PFSK-1 (cell line): ENCODE results near the gene FLT3.

Source experiments
- POLR2AphosphoS5 ChIP-seq: IDR thresholded peaks from 2 replicates; pipeline ENCODE4 v1.6.1; 2012; ENCODE audit warnings: low read depth, mild to moderate bottlenecking, control low read depth, low read length, moderate library complexity
- SIN3A ChIP-seq: IDR thresholded peaks from 2 replicates; pipeline ENCODE4 v1.6.1; 2012; ENCODE audit warnings: mild to moderate bottlenecking, low read length, moderate library complexity, borderline replicate concordance; ENCODE audit not compliant: insufficient read depth
- TAF1 ChIP-seq: IDR thresholded peaks from 2 replicates; pipeline ENCODE4 v1.6.1; 2012; ENCODE audit warnings: low read length, control low read depth, borderline replicate concordance; ENCODE audit not compliant: insufficient read depth
- TF ChIP-seq, protein P1 (sequence below), 2 experiments: IDR thresholded peaks; 2 replicates each; pipeline versions ENCODE4 v1.6.1 to v1.8.0; 2011 to 2012; ENCODE audit warnings: low read depth in 2 of 2, low read length in 2 of 2, control low read depth in 1 of 2, inconsistent platforms in 1 of 2, mild to moderate bottlenecking in 1 of 2, moderate library complexity in 1 of 2; ENCODE audit not compliant: insufficient read depth in 1 of 2

DNA sequence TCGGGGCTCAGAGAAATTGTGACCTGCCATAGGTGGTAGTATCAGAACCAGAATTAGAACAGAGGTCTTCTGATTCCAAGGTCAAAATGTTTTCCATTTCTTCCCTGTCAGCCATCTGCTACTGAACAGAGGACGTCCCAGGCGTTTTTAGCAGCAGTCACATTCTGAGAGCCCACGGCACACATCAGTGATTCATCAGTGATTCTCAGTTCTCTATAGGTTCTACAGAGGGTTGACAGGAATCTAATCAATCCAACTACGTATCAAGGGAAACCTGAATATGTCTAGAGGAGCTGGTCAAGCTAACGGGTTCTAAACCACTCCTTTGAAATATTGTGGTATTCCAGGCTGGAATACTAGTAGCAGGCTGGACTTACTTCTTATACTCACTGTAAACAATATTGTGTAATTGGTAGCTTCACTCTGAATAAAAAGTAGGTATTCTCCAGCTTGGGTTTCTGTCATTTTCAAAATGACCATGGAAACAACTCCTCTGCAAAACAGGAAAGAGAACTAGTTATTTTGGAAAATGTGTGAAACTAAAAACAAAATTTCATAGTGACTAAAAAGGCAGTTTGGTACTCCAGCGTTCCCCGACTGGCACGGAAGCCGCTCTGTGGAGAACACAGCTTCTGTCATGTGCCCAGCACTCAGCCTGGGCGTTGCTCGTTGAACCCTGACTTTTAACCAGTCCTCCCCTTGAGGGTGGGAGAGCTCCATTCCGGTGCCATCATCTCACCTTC, 43.2 kb downstream of the FLT3 start:
- TF ChIP-seq, protein P1, sequence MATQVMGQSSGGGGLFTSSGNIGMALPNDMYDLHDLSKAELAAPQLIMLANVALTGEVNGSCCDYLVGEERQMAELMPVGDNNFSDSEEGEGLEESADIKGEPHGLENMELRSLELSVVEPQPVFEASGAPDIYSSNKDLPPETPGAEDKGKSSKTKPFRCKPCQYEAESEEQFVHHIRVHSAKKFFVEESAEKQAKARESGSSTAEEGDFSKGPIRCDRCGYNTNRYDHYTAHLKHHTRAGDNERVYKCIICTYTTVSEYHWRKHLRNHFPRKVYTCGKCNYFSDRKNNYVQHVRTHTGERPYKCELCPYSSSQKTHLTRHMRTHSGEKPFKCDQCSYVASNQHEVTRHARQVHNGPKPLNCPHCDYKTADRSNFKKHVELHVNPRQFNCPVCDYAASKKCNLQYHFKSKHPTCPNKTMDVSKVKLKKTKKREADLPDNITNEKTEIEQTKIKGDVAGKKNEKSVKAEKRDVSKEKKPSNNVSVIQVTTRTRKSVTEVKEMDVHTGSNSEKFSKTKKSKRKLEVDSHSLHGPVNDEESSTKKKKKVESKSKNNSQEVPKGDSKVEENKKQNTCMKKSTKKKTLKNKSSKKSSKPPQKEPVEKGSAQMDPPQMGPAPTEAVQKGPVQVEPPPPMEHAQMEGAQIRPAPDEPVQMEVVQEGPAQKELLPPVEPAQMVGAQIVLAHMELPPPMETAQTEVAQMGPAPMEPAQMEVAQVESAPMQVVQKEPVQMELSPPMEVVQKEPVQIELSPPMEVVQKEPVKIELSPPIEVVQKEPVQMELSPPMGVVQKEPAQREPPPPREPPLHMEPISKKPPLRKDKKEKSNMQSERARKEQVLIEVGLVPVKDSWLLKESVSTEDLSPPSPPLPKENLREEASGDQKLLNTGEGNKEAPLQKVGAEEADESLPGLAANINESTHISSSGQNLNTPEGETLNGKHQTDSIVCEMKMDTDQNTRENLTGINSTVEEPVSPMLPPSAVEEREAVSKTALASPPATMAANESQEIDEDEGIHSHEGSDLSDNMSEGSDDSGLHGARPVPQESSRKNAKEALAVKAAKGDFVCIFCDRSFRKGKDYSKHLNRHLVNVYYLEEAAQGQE (IDR thresholded peaks at IDR 0.05; ENCODE audit: insufficient read depth in 1 of 2, low read depth in 2 of 2, low read length in 2 of 2), result no peak
- TF ChIP-seq POLR2AphosphoS5, result no peak
- TF ChIP-seq SIN3A, result no peak
- no peak for TF ChIP-seq TAF1
